Mammary epithelial cell (primary cell): ENCODE data around the gene OR8B3.

ENCODE experiments used
- EZH2 ChIP-seq: IDR thresholded peaks from 2 replicates; pipeline ENCODE4 v1.6.1; 2012; ENCODE audit warnings: low read length, inconsistent platforms, borderline replicate concordance
- TF ChIP-seq, protein P1 (sequence below), 2 donors: IDR thresholded peaks in 1 of 2; conservative IDR thresholded peaks in 1 of 2; 2 replicates each; pipeline ENCODE4 v1.5.1; 2011 to 2012; ENCODE audit warnings: inconsistent platforms in 2 of 2, low read length in 2 of 2, mild to moderate bottlenecking in 2 of 2, control low read depth in 1 of 2, low read depth in 1 of 2; ENCODE audit not compliant: insufficient read depth in 1 of 2; ENCODE audit errors: extremely low read depth in 1 of 2

GRCh38 chr11:124359566-124359965, 39.3 kb downstream of the OR8B3 start:
- TF ChIP-seq, protein P1, sequence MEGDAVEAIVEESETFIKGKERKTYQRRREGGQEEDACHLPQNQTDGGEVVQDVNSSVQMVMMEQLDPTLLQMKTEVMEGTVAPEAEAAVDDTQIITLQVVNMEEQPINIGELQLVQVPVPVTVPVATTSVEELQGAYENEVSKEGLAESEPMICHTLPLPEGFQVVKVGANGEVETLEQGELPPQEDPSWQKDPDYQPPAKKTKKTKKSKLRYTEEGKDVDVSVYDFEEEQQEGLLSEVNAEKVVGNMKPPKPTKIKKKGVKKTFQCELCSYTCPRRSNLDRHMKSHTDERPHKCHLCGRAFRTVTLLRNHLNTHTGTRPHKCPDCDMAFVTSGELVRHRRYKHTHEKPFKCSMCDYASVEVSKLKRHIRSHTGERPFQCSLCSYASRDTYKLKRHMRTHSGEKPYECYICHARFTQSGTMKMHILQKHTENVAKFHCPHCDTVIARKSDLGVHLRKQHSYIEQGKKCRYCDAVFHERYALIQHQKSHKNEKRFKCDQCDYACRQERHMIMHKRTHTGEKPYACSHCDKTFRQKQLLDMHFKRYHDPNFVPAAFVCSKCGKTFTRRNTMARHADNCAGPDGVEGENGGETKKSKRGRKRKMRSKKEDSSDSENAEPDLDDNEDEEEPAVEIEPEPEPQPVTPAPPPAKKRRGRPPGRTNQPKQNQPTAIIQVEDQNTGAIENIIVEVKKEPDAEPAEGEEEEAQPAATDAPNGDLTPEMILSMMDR (conservative IDR thresholded peaks at IDR 0.05 in 1 of 2, IDR thresholded peaks at IDR 0.05 in 1 of 2; ENCODE audit: extremely low read depth in 1 of 2, insufficient read depth in 1 of 2, low read depth in 1 of 2, low read length in 2 of 2), result no peak
- TF ChIP-seq EZH2, result no peak
